H9 (cell line): ENCODE data around the gene TCF23. TPM values are rescaled to one million over a fixed set of nuclear protein-coding genes. Genes with fewer than 3 reads are reported as not detected.

Experiments used
- DNase-seq: peaks from one replicate; pipeline ENCODE4 v3.0.0-alpha.2; 2017
- H2AFZ ChIP-seq: one replicate; pipeline ENCODE4 v1.6.1; 2013; ENCODE audit warnings: mild to moderate bottlenecking, low read length, control low read depth, moderate library complexity
- H2AK5ac ChIP-seq: 2 replicates; pipeline ENCODE4 v1.6.1; 2013; ENCODE audit warnings: low read length, control low read depth, mixed read lengths; ENCODE audit not compliant: insufficient read length
- H2BK120ac ChIP-seq: one replicate; pipeline ENCODE4 v1.6.1; 2013; ENCODE audit warnings: low read depth, mild to moderate bottlenecking, low read length, control low read depth, inconsistent platforms; ENCODE audit not compliant: poor library complexity, severe bottlenecking
- H2BK12ac ChIP-seq: 2 replicates; pipeline ENCODE4 v1.6.1; 2013; ENCODE audit warnings: low read length, control low read depth, mixed read lengths, low read depth; ENCODE audit not compliant: insufficient read length
- H2BK15ac ChIP-seq: 2 replicates; pipeline ENCODE4 v1.6.1; 2013; ENCODE audit warnings: low read depth, low read length, control low read depth
- H2BK20ac ChIP-seq: one replicate; pipeline ENCODE4 v1.6.1; 2013; ENCODE audit warnings: low read depth, mild to moderate bottlenecking, low read length, control low read depth, inconsistent platforms; ENCODE audit not compliant: poor library complexity, severe bottlenecking
- H2BK5ac ChIP-seq: 2 replicates; pipeline ENCODE4 v1.6.1; 2013; ENCODE audit warnings: low read length, control low read depth, mixed read lengths; ENCODE audit not compliant: insufficient read length
- H3K14ac ChIP-seq: 2 replicates; pipeline ENCODE4 v1.6.1; 2013; ENCODE audit warnings: low read length, control low read depth; ENCODE audit not compliant: insufficient read depth
- H3K18ac ChIP-seq: 2 replicates; pipeline ENCODE4 v1.6.1; 2013; ENCODE audit warnings: low read depth, mild to moderate bottlenecking, mixed read lengths, low read length, control low read depth; ENCODE audit not compliant: insufficient read length
- H3K23ac ChIP-seq: 2 replicates; pipeline ENCODE4 v1.6.1; 2013; ENCODE audit warnings: low read length, control low read depth, mixed read lengths, low read depth; ENCODE audit not compliant: insufficient read length
- H3K23me2 ChIP-seq: 2 replicates; pipeline ENCODE4 v1.6.1; 2013; ENCODE audit warnings: low read depth, mild to moderate bottlenecking, mixed read lengths, low read length, control low read depth; ENCODE audit not compliant: insufficient read length, poor library complexity, severe bottlenecking
- H3K27ac ChIP-seq: 2 replicates; pipeline ENCODE4 v1.5.1; 2013; ENCODE audit warnings: low read length, control low read depth, mixed read lengths, low read depth; ENCODE audit not compliant: insufficient read length
- H3K27me3 ChIP-seq: 2 replicates; pipeline ENCODE4 v1.6.1; 2013; ENCODE audit warnings: low read length, control low read depth, inconsistent platforms; ENCODE audit not compliant: insufficient read depth
- H3K4ac ChIP-seq: 2 replicates; pipeline ENCODE4 v1.6.1; 2013; ENCODE audit warnings: low read depth, mild to moderate bottlenecking, control low read depth, inconsistent platforms, low read length, moderate library complexity
- H3K4me1 ChIP-seq: 2 replicates; pipeline ENCODE4 v1.6.1; 2013; ENCODE audit warnings: low read length, control low read depth, inconsistent platforms; ENCODE audit not compliant: insufficient read depth
- H3K4me2 ChIP-seq: 2 replicates; pipeline ENCODE4 v1.6.1; 2013; ENCODE audit warnings: low read length, control low read depth, mixed read lengths; ENCODE audit not compliant: insufficient read length, insufficient read depth
- H3K56ac ChIP-seq: 2 replicates; pipeline ENCODE4 v1.6.1; 2013; ENCODE audit warnings: low read depth, mild to moderate bottlenecking, mixed read lengths, low read length, control low read depth; ENCODE audit not compliant: insufficient read length
- H3K79me1 ChIP-seq: 2 replicates; pipeline ENCODE4 v1.6.1; 2013; ENCODE audit warnings: low read depth, mild to moderate bottlenecking, moderate library complexity, low read length, control low read depth, inconsistent platforms; ENCODE audit not compliant: insufficient read depth, poor library complexity, severe bottlenecking
- H3K79me2 ChIP-seq: 2 replicates; pipeline ENCODE4 v1.6.1; 2013; ENCODE audit warnings: low read length, control low read depth, inconsistent platforms; ENCODE audit not compliant: insufficient read depth
- H3K9ac ChIP-seq: 2 replicates; pipeline ENCODE4 v1.6.1; 2013; ENCODE audit warnings: low read length, control low read depth, mixed read lengths; ENCODE audit not compliant: insufficient read length; ENCODE audit errors: extremely low read depth
- H3K9me3 ChIP-seq: one replicate; pipeline ENCODE4 v1.6.1; 2013; ENCODE audit warnings: low read depth, low read length, inconsistent platforms; ENCODE audit not compliant: control insufficient read depth
- H3T11ph ChIP-seq: one replicate; pipeline ENCODE4 v1.6.1; 2013; ENCODE audit warnings: mild to moderate bottlenecking, low read length, control low read depth, inconsistent platforms
- H4K20me1 ChIP-seq: one replicate; pipeline ENCODE4 v1.6.1; 2013; ENCODE audit not compliant: control insufficient read depth, insufficient read length, insufficient read depth
- H4K5ac ChIP-seq: 2 replicates; pipeline ENCODE4 v1.6.1; 2013; ENCODE audit warnings: low read depth, mild to moderate bottlenecking, mixed read lengths, low read length, control low read depth; ENCODE audit not compliant: insufficient read length
- H4K8ac ChIP-seq: replicated peaks from 2 replicates; pipeline ENCODE4 v1.6.1; 2013; ENCODE audit warnings: low read length, control low read depth, mixed read lengths, low read depth; ENCODE audit not compliant: insufficient read length
- H4K91ac ChIP-seq: 2 replicates; pipeline ENCODE4 v1.6.1; 2013; ENCODE audit warnings: low read depth, mild to moderate bottlenecking, moderate library complexity, mixed read lengths, low read length, control low read depth; ENCODE audit not compliant: insufficient read length
- H3K27ac Mint-ChIP-seq, 3 experiments: 2 replicates in 2 of 3; 3 replicates in 1 of 3; pipeline ENCODE4 v1.8.0; 2020 to 2021; ENCODE audit warnings: mixed read lengths in 3 of 3, mild to moderate bottlenecking in 1 of 3, moderate library complexity in 1 of 3
- H3K27me3 Mint-ChIP-seq: 2 replicates; pipeline ENCODE4 v1.8.0; 2021; ENCODE audit warnings: low read depth, mild to moderate bottlenecking, moderate library complexity, mixed read lengths
- H3K36me3 Mint-ChIP-seq, 3 experiments: 2 replicates in 2 of 3; 3 replicates in 1 of 3; pipeline ENCODE4 v1.8.0; 2020 to 2021; ENCODE audit warnings: low read depth in 3 of 3, mixed read lengths in 3 of 3; ENCODE audit not compliant: insufficient read depth in 1 of 3
- H3K4me1 Mint-ChIP-seq, 2 experiments: 2 replicates each; pipeline ENCODE4 v1.8.0; 2020; ENCODE audit warnings: mixed read lengths in 2 of 2
- H3K4me3 Mint-ChIP-seq, 2 experiments: 2 replicates in 1 of 2; 3 replicates in 1 of 2; pipeline ENCODE4 v1.8.0; 2020 to 2021; ENCODE audit warnings: mild to moderate bottlenecking in 2 of 2, mixed read lengths in 2 of 2, moderate library complexity in 1 of 2
- H3K9me3 Mint-ChIP-seq, 2 experiments: 2 replicates in 1 of 2; 3 replicates in 1 of 2; pipeline ENCODE4 v1.8.0; 2020; ENCODE audit warnings: mild to moderate bottlenecking in 2 of 2, mixed read lengths in 2 of 2, moderate library complexity in 1 of 2
- WGBS: extraction: QIAGEN DNeasy Blood & Tissue Kit; methylation state at CpG from one replicate; pipeline ENCODE4 v1.1.7; 2013; ENCODE audit warnings: missing lambda C conversion rate, low lambda C conversion rate, mixed read lengths; ENCODE audit not compliant: insufficient read length; ENCODE audit errors: extremely low coverage; 5-methylcytosine and 5-hydroxymethylcytosine counted together
- total RNA-seq: library from RNA; stranded (reverse); gene quantifications from 2 replicates; pipeline ENCODE4 v1.2.1, GENCODE V29; 2021
- TF ChIP-seq, protein P1 (sequence below): fragments of 200-600 bp; sonication (generic); conservative IDR thresholded peaks from 3 replicates; pipeline ENCODE4 v1.8.0; 2021; ENCODE audit warnings: antibody characterized with exemption, mild to moderate bottlenecking

Gene TCF23
- total RNA-seq, 1 experiment from 2014 or later: not detected

DNA sequence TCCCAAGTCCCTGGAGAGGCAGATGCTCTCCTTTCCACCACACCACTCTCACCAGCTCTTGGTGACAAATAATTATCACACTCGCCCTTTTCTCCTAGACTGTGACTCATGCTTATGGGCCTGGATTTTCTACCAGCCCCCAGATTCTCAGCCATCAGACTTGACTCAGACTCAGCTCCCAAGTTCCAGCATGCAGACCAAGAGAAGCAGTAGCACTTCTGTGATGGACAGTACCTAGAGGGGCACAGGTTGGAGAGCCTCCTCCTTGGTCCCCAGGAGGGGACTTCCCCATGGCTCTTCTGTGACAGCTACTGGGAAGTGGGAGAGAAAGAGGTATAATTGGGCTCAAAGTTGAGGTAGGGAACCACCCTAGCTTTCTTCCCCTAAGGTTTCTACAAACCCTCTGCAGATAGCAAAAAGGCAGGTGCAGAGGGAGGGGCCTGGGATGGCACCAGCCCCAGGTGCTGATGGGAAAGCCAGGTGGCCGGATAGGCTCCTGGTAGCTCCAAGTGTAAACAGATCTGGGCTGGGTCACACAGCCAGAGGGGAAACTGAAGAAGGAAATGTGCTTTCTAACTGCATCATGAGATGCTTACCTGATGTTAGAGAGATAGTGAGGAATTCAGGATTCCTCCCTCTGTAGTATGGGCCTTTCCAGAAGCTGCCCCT, 4.1 kb downstream of the TCF23 start:
- Histone ChIP-seq H2BK20ac (no peak overlapping the region), H4K20me1 (no peaks in the 10 kb centered on the region), H3K79me1 (no peaks in the 10 kb centered on the region), H4K8ac (no peak overlapping the region), H3T11ph (no peak overlapping the region), H3K79me2 (no peaks in the 10 kb centered on the region), H3K4me1 (no peaks in the 10 kb centered on the region), H3K27ac (no peak overlapping the region), H4K91ac (no peak overlapping the region), H3K9me3 (no peaks in the 10 kb centered on the region), H3K23ac (no peak overlapping the region), H3K9ac (no peak overlapping the region), H2AK5ac (no peak overlapping the region), H2BK12ac (no peak overlapping the region), H3K18ac (no peak overlapping the region), H4K5ac (no peak overlapping the region), H2AFZ (no peak overlapping the region), H2BK5ac (no peak overlapping the region), H3K4me2 (no peak overlapping the region), H3K4ac (no peak overlapping the region), H3K14ac (no peak overlapping the region), H3K23me2 (no peaks in the 10 kb centered on the region), H2BK15ac (no peak overlapping the region), H3K27me3 (no peaks in the 10 kb centered on the region), H2BK120ac (no peak overlapping the region), H3K56ac (no peak overlapping the region)
- no peaks in the 10 kb centered on the region for H3K36me3 Mint-ChIP-seq
- no peak overlapping the region for H3K27ac Mint-ChIP-seq
- no peak for DNase-seq
- WGBS: no CpG with 5 or more reads among the region's 2 CpGs
- H3K9me3 Mint-ChIP-seq: peaks cover 0 to 2% of the 10 kb centered on the region in 2 experiments; a peak in 2 of 5 replicates
- peaks cover 2% of the 10 kb centered on the region; the same call in 1 of the 2 replicates for H3K27me3 Mint-ChIP-seq
- peaks cover 0 to 2% of the 10 kb centered on the region in 2 experiments; a peak in 1 of 4 replicates for H3K4me1 Mint-ChIP-seq
- H3K4me3 Mint-ChIP-seq: no peak overlapping the region
- TF ChIP-seq, protein P1, sequence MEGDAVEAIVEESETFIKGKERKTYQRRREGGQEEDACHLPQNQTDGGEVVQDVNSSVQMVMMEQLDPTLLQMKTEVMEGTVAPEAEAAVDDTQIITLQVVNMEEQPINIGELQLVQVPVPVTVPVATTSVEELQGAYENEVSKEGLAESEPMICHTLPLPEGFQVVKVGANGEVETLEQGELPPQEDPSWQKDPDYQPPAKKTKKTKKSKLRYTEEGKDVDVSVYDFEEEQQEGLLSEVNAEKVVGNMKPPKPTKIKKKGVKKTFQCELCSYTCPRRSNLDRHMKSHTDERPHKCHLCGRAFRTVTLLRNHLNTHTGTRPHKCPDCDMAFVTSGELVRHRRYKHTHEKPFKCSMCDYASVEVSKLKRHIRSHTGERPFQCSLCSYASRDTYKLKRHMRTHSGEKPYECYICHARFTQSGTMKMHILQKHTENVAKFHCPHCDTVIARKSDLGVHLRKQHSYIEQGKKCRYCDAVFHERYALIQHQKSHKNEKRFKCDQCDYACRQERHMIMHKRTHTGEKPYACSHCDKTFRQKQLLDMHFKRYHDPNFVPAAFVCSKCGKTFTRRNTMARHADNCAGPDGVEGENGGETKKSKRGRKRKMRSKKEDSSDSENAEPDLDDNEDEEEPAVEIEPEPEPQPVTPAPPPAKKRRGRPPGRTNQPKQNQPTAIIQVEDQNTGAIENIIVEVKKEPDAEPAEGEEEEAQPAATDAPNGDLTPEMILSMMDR: no peak
